Measurements from ENCODE around the gene GRK5.

The GRK5 gene

GRCh38 chr10:119379466-119380071 is 172.2 kb downstream of the GRK5 start:
- no peak overlapping the region for H3K27ac Mint-ChIP-seq
- peaks cover 15% of the 10 kb centered on the region for H3K4me1 Mint-ChIP-seq
- ATAC-seq = no peak

GRCh38 chr10:119383174-119383856 is 175.9 kb downstream of the GRK5 start:
- no peaks in the 10 kb centered on the region for H3K27me3 Mint-ChIP-seq
- no peak for DNase-seq
- ATAC-seq = no peak
- H3K9me3 Mint-ChIP-seq = no peaks in the 10 kb centered on the region
- H3K36me3 Mint-ChIP-seq (ENCODE audit: low read depth) = peaks cover 11% of the 10 kb centered on the region
- no peak overlapping the region for H3K27ac Mint-ChIP-seq
- peaks cover 12% of the 10 kb centered on the region for H3K4me1 Mint-ChIP-seq
- H3K4me3 Mint-ChIP-seq = no peak overlapping the region

More at GRCh38 chr10:119379466-119380071, 172.2 kb downstream of the GRK5 start:
- Mint-ChIP-seq H3K9me3 (no peaks in the 10 kb centered on the region), H3K27me3 (no peaks in the 10 kb centered on the region), H3K36me3 (ENCODE audit: low read depth) (peaks cover 4% of the 10 kb centered on the region), H3K4me3 (no peak overlapping the region)
- no peak for DNase-seq

GRCh38 chr10:119384127-119384526 is 176.8 kb downstream of the GRK5 start:
- ATAC-seq = no peak
- H3K36me3 Mint-ChIP-seq (ENCODE audit: low read depth) = peaks cover 15% of the 10 kb centered on the region
- H3K4me1 Mint-ChIP-seq = peaks cover 12% of the 10 kb centered on the region
- no peaks in the 10 kb centered on the region for H3K27me3 Mint-ChIP-seq
- no peaks in the 10 kb centered on the region for H3K9me3 Mint-ChIP-seq
- DNase-seq = no peak
- no peak overlapping the region for H3K27ac Mint-ChIP-seq
- no peak overlapping the region for H3K4me3 Mint-ChIP-seq

GRCh38 chr10:119386666-119387065 is 179.3 kb downstream of the GRK5 start:
- H3K9me3 Mint-ChIP-seq = no peaks in the 10 kb centered on the region
- H3K4me3 Mint-ChIP-seq = no peak overlapping the region
- no peak for DNase-seq
- peaks cover 16% of the 10 kb centered on the region for H3K4me1 Mint-ChIP-seq
- peaks cover 15% of the 10 kb centered on the region for H3K36me3 Mint-ChIP-seq (ENCODE audit: low read depth)
- ATAC-seq = no peak
- no peak overlapping the region for H3K27ac Mint-ChIP-seq
- no peaks in the 10 kb centered on the region for H3K27me3 Mint-ChIP-seq

- Mint-ChIP-seq H3K27ac (no peak overlapping the region), H3K9me3 (no peaks in the 10 kb centered on the region), H3K27me3 (peaks cover 1% of the 10 kb centered on the region), H3K36me3 (ENCODE audit: low read depth) (peaks cover 13% of the 10 kb centered on the region), H3K4me1 (peaks cover 10% of the 10 kb centered on the region), H3K4me3 (no peak overlapping the region)
- ATAC-seq (no peak), DNase-seq (no peak)
Observed at GRCh38 chr10:119388849-119389345, 181.5 kb downstream of the GRK5 start.

GRCh38 chr10:119391440-119392251 is 184.3 kb downstream of the GRK5 start:
- ATAC-seq (no peak), DNase-seq (no peak)
- Mint-ChIP-seq H3K27ac (no peak overlapping the region), H3K4me3 (no peak overlapping the region), H3K36me3 (ENCODE audit: low read depth) (peaks cover 6% of the 10 kb centered on the region), H3K9me3 (no peaks in the 10 kb centered on the region), H3K4me1 (peaks cover 26% of the 10 kb centered on the region), H3K27me3 (peaks cover 1% of the 10 kb centered on the region)

GRCh38 chr10:119393019-119393418 is 185.6 kb downstream of the GRK5 start:
- Mint-ChIP-seq H3K9me3 (no peaks in the 10 kb centered on the region), H3K36me3 (ENCODE audit: low read depth) (peaks cover 5% of the 10 kb centered on the region), H3K27me3 (peaks cover 1% of the 10 kb centered on the region), H3K4me3 (no peak overlapping the region), H3K27ac (no peak overlapping the region), H3K4me1 (peaks cover 26% of the 10 kb centered on the region)
- no peak for ATAC-seq
- DNase-seq = no peak

- H3K27me3 Mint-ChIP-seq = peaks cover 1% of the 10 kb centered on the region
Observed at GRCh38 chr10:119393421-119393820, 186.1 kb downstream of the GRK5 start.

GRCh38 chr10:119393845-119394244 is 186.5 kb downstream of the GRK5 start:
- Mint-ChIP-seq H3K4me1 (peaks cover 26% of the 10 kb centered on the region), H3K27me3 (peaks cover 1% of the 10 kb centered on the region), H3K9me3 (no peaks in the 10 kb centered on the region), H3K36me3 (ENCODE audit: low read depth) (peaks cover 2% of the 10 kb centered on the region), H3K27ac (peak overlapping the region; percentile 85), H3K4me3 (peak overlapping the region; percentile 54)
- no peak for ATAC-seq
- no peak for DNase-seq

More at GRCh38 chr10:119393421-119393820, 186.1 kb downstream of the GRK5 start:
- Mint-ChIP-seq H3K9me3 (no peaks in the 10 kb centered on the region), H3K27ac (peak overlapping the region; percentile 85), H3K36me3 (ENCODE audit: low read depth) (peaks cover 5% of the 10 kb centered on the region), H3K4me3 (peak overlapping the region; percentile 54), H3K4me1 (peaks cover 26% of the 10 kb centered on the region)
- DNase-seq (no peak), ATAC-seq (peak; percentile 6)

- ATAC-seq = no peak
- Mint-ChIP-seq H3K27ac (peak overlapping the region; percentile 27), H3K36me3 (ENCODE audit: low read depth) (peaks cover 2% of the 10 kb centered on the region), H3K4me3 (no peak overlapping the region), H3K4me1 (peaks cover 26% of the 10 kb centered on the region), H3K9me3 (no peaks in the 10 kb centered on the region), H3K27me3 (peaks cover 1% of the 10 kb centered on the region)
- DNase-seq = no peak
Observed at GRCh38 chr10:119394657-119395279, 187.4 kb downstream of the GRK5 start.

- Mint-ChIP-seq H3K27ac (no peak overlapping the region), H3K4me1 (peaks cover 26% of the 10 kb centered on the region), H3K36me3 (ENCODE audit: low read depth) (peaks cover 2% of the 10 kb centered on the region), H3K27me3 (peaks cover 1% of the 10 kb centered on the region), H3K4me3 (no peak overlapping the region), H3K9me3 (no peaks in the 10 kb centered on the region)
- no peak for ATAC-seq
- no peak for DNase-seq
Observed at GRCh38 chr10:119395280-119396007, 188.1 kb downstream of the GRK5 start.

GRCh38 chr10:119396008-119396708 is 188.8 kb downstream of the GRK5 start:
- ATAC-seq = no peak
- no peak overlapping the region for H3K4me3 Mint-ChIP-seq
- H3K4me1 Mint-ChIP-seq = peaks cover 26% of the 10 kb centered on the region
- peaks cover 2% of the 10 kb centered on the region for H3K36me3 Mint-ChIP-seq (ENCODE audit: low read depth)
- H3K27me3 Mint-ChIP-seq = peaks cover 1% of the 10 kb centered on the region
- H3K27ac Mint-ChIP-seq = no peak overlapping the region
- H3K9me3 Mint-ChIP-seq = no peaks in the 10 kb centered on the region
- DNase-seq = no peak

GRCh38 chr10:119396709-119397071 is 189.3 kb downstream of the GRK5 start:
- peaks cover 2% of the 10 kb centered on the region for H3K36me3 Mint-ChIP-seq (ENCODE audit: low read depth)
- no peak overlapping the region for H3K27ac Mint-ChIP-seq
- H3K9me3 Mint-ChIP-seq = no peaks in the 10 kb centered on the region
- no peak for ATAC-seq
- H3K4me1 Mint-ChIP-seq = peaks cover 22% of the 10 kb centered on the region
- no peak overlapping the region for H3K4me3 Mint-ChIP-seq
- DNase-seq = no peak
- peaks cover 1% of the 10 kb centered on the region for H3K27me3 Mint-ChIP-seq
